ENCODE results near the gene TRIM52. TPM values are rescaled to one million over a fixed set of nuclear protein-coding genes. Genes with fewer than 3 reads are reported as not detected.

TRIM52 gene
- total and polyA plus RNA-seq, 9 of the 15 experiments (the other 6 are each of a cell fraction or from before 2014, with no cell fraction given), result 3.3 to 21.9 (median 13.5) TPM

GRCh38 chr5:181221792-181222629, 38.9 kb downstream of the TRIM52 start (continued):
- TF ChIP-seq BCLAF1 (IDR thresholded peaks at IDR 0.05; ENCODE audit: borderline replicate concordance in 1 of 2, control insufficient read depth in 1 of 2, low read depth in 2 of 2, low read length in 1 of 2) (peak; percentile 57 to 60; a peak in 2 of 4 replicates), USF1 (CRISPR knock-in tag; IDR thresholded peaks at IDR 0.05) (peak; percentile 53; the same call in 1 of the 2 replicates), ZBTB26 (CRISPR knock-in tag; IDR thresholded peaks at IDR 0.05) (no peak), KLF13 (tag; IDR thresholded peaks at IDR 0.05; ENCODE audit: borderline replicate concordance, low read depth) (peak; percentile 8; the same call in 1 of the 2 replicates), ZNF592 (IDR thresholded peaks at IDR 0.05) (peak; percentile 89; the same call in 1 of the 2 replicates), JUN (IDR thresholded peaks at IDR 0.05; ENCODE audit: borderline replicate concordance, low read depth, low read length) (no peak; the same call in 1 of the 2 replicates), JUN (CRISPR knock-in tag; IDR thresholded peaks at IDR 0.05; ENCODE audit: borderline replicate concordance) (peak; percentile 39; the same call in 1 of the 2 replicates), FUS (optimal IDR thresholded peaks at IDR 0.05; ENCODE audit: low read depth, low read length) (no peak), ATF7 (IDR thresholded peaks at IDR 0.05) (peak; percentile 63; the same call in 1 of the 2 replicates), FOSL1 (tag; conservative IDR thresholded peaks at IDR 0.05) (no peak; the same call in 1 of the 2 replicates), STAT6 (CRISPR knock-in tag; IDR thresholded peaks at IDR 0.05) (peak; percentile 75; the same call in 1 of the 2 replicates)
